AG09319 (cell line): Measurements from ENCODE around the gene DNAJC5G.

Experiments used
- DNase-seq: peaks from one replicate; pipeline ENCODE4 v3.0.0-alpha.2; 2010; ENCODE audit warnings: low read depth; ENCODE audit errors: extremely low read depth
- TF ChIP-seq, protein P1 (sequence below): IDR thresholded peaks from 2 replicates; pipeline ENCODE4 v1.5.1; 2011; ENCODE audit warnings: low read depth, mild to moderate bottlenecking, inconsistent platforms, low read length, moderate library complexity

The DNAJC5G gene

DNA sequence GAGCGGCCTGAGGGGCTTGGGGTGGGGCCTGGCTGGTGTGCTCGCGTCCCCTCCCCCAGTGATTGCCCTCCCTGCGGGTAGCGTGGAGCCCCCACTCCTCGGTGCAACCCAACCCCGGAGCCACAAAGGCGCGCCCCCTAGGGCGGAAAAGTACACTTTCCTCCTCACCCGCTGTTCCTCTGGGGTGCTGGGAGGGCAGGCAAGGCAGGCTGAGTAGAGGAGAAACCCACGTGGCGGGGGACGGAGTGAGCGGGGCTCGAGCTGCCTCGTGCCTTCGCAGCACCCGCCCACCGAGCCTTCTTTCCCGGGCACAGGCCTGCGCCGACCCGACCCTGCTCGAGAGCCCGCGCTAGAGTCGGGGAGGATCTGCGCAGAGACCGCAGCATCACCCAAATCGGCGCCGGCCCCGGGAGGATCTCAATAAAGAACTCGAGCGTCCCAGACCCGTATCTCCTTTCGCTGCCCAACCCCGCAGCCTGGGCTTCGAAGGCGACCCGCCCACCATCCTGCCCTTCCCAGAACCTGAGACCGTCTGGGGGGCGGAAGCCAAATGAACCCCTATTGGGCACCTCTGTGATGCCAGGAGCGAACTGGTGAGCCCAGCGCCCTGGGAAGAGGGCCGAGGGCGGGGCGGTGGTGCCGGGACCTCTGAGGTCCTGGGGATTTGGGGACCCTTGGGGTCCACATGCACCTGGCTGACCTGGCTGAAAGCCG is 31.5 kb downstream of the DNAJC5G start:
- DNase-seq = no peak
- TF ChIP-seq, protein P1, sequence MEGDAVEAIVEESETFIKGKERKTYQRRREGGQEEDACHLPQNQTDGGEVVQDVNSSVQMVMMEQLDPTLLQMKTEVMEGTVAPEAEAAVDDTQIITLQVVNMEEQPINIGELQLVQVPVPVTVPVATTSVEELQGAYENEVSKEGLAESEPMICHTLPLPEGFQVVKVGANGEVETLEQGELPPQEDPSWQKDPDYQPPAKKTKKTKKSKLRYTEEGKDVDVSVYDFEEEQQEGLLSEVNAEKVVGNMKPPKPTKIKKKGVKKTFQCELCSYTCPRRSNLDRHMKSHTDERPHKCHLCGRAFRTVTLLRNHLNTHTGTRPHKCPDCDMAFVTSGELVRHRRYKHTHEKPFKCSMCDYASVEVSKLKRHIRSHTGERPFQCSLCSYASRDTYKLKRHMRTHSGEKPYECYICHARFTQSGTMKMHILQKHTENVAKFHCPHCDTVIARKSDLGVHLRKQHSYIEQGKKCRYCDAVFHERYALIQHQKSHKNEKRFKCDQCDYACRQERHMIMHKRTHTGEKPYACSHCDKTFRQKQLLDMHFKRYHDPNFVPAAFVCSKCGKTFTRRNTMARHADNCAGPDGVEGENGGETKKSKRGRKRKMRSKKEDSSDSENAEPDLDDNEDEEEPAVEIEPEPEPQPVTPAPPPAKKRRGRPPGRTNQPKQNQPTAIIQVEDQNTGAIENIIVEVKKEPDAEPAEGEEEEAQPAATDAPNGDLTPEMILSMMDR = no peak; the same call in none of the 2 replicates

DNA sequence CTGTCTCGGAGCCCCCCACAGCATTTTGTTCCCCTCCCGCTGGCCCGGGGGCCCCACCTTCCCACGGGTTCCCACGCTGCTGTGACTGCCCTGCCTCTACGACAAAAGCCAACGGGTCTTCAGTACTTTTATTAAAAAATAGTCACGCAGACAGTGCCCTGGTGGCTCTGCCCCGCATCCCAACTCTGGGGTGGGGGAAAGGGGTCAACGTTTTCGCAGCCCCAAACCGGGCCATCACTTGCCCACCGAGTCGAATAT is 32.0 kb downstream of the DNAJC5G start:
- TF ChIP-seq, protein P1 = no peak
- no peak for DNase-seq

DNA sequence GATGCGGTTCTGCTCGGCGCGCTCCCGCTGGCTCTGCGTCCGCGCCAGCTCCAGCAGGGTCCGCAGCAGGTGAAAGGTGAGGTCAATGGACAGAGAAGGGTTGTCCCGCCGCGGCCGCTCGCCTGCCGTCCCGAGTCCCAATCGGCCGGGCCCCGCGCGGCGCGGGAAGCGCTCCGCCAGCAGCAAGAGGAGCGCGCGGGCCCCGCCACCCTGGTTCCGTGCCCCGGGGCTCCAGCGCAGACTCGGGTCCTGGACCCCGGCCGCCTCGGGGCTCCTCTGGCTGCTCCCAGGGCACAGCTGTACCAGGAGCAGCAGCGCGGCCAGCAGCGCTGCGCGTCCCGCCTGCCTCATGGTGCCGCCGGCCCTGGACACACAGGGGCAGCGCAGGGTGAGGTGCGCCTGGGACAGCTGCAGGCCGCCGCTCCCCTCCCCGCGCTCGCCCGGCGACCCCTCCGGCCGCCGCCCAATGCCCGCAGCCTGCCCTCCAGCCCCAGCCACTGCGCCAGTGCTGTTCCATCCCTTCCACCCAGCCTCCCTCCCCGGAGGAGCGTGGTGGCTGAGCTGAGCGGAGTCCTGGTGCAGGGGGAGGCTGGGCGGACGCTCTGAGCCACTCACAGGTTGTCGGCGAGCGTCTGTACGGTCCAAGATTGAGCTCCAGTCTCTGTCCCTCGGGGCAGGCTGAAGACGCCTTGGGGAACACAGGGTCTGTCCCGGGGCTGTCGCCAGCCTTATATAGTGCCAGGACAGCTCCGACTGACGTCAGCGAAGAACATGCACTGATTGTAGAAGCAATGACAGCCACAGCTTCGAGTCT is 32.5 kb downstream of the DNAJC5G start:
- DNase-seq = no peak
- TF ChIP-seq, protein P1 = no peak

DNA sequence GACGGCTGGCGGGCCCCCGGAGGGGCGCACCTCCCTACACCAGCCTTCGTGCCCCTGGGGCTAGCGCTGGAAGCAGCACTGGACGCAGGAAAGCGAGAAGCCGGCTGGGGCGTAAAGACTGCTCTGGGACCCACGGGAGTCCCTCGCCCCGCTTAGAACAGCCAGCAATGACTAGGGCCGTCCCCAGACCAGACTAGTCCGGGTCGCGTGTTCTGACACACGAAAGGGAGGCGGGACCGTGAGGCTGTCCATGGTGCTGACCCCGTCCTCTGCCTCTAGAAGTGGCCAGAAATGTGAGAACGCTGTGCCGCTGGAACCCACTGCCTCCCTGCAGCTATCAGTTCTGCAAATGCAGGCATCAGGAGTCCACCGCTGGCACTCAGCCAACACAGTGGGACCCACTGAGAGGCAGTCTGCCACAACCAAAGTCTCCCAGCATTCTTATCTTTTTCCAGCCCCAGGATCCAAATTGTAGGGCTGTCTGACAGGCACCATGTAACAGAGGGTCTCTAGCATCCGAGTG is 33.2 kb downstream of the DNAJC5G start, which contains the start of gene UCN:
Gene UCN, minus strand, starts transcription at position 87 of the 523 bp plus-strand sequence. CDS start 550 bp downstream, outside the sequence.
- TF ChIP-seq, protein P1 = no peak

DNA sequence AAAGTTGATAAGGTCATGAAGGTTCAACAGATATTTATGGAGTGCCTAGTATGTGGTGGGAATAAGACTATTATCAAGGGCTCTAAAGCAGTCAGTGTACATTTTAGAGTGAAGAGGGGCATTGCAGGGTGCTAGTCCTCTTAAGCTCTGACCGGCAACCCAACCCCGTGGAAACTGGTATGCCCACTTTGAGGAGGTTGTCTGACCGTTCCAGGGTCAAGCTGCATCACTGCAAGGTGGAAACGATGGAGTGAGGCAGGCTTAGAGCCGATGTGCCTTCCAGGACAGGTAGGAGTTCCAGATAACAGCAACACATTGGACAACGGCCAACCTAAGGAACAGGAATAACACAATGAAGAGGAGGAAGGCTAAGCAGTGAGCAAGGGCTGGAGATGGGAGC is 34.4 kb downstream of the DNAJC5G start:
- TF ChIP-seq, protein P1 = no peak
- DNase-seq = no peak

More for the DNA sequence above, 33.2 kb downstream of the DNAJC5G start, which contains the start of gene UCN:
- DNase-seq = no peak

DNA sequence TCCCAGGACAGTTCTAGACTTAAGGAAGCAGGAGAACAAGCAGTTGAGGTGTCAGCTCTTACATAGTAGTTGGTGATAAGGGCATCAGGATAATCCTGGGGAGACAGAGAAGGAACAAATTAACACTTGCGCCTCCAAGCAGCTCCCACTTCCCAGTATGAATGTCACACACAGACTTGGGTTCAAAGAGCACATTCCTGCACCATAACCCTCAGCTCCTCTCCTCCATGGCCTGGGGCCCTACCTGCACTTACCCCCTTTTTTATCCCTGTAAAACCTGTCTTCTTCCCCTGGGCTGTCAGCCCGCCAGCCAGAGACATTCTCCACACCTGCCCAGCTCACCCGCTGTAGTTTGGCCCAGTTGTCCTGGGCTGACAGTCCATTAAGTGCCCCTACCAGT is 36.9 kb downstream of the DNAJC5G start:
- no peak for DNase-seq
- TF ChIP-seq, protein P1 = no peak
